HG03378 (cell line): Measurements from ENCODE around the gene FAM89B.

ENCODE experiments used
- ATAC-seq: cut with Tn5 transposase; IDR thresholded peaks from one replicate; pipeline ENCODE4 v1.9.1; 2021; ENCODE audit warnings: mild to moderate bottlenecking, moderate library complexity; ENCODE audit not compliant: unreplicated experiment

FAM89B gene

DNA sequence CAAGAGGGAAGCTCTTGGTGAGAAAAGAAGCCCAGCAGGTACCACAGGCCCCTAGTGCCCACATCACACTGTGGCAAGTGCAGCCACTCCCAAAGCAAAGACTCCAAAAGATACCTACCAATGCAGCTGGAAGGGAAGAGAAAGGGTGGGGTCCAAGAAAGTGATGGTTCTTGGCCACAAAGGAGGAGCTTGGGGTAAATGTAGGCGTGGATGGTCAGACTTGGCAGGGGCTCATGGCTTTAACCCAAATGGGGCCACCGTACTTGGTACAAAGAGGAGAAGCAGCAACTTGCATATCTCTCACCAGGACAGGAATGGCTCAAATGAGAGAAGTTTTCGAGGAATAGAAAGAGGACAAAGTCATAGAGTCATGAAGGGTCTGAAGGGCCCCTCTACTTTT is 36.9 kb downstream of the FAM89B start:
- ATAC-seq: no peak

DNA sequence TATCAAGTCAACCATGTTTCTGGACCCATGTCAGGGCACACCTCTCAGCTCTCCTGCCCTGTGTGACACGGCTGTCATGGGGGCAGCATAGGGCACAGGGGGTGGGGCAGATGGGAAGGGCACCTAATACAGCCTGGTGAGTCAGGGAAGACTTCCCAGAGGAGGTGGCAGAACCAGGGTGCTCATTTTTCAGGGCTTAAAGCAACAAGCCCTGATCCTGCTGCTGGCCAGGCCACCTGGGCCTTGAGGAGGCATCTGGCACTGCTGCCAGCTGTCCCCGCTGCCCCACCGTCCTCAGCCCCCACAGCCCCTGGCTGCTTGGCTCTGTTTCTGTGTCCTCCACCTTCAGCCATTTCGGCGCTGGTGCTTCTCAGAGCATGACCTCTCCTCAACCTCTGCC is 37.3 kb downstream of the FAM89B start:
- ATAC-seq: no peak

DNA sequence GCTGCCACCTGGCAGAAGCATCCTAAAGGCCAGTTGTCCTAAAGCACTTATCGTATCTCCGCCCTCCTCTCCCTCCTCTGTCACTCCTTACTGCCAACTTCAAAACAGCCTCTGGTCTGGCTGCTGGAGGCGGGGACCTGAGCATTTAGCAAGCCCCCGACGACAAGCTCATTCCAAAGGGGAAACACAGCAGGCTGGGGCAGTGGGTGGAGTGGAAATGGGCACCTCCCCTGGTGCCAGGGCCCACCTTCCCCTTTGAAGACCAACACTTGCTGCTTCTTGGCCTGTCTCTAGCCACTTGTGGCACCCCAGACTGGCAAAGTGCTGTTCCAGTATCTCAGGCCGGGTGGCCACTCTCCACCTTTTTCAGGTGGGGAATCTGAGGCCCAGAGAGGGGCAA is 38.1 kb downstream of the FAM89B start:
- ATAC-seq: no peak

DNA sequence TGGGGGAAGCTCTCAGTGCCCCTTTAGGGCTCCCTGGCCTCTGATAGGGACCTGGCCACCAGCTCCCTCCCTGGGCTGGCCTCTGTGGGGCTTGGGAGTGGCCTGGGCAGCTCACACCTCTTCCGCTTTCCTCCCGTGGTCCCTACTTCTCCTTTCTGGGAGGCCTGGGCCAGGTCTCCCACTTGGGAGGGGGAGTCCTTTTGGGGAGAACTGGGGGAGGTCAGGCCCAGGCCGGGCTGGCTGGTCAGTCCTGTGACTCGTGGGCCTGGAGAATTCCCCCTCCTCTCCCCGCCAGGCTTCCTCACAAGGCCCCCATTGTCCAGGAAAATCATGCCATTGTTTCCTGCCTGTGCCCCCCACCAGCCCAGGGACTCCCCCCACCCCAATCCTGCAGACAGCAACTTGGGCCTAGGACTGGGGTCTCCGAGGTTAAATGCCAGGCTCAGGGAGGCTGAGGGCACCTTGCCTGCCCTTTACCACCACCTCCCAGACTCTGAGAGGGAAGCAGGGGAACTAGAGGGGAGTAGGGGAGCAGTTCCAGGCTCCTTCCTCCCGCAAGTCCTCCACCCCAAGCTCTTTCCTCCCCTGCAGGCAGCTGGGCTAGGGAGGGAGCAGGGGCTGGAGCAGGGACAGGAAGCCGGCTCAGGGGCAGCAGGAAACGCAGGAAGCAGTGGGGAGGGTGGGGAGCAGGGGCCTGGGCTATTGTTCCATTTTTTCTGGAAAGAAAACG is 38.9 kb downstream of the FAM89B start:
- ATAC-seq: no peak

DNA sequence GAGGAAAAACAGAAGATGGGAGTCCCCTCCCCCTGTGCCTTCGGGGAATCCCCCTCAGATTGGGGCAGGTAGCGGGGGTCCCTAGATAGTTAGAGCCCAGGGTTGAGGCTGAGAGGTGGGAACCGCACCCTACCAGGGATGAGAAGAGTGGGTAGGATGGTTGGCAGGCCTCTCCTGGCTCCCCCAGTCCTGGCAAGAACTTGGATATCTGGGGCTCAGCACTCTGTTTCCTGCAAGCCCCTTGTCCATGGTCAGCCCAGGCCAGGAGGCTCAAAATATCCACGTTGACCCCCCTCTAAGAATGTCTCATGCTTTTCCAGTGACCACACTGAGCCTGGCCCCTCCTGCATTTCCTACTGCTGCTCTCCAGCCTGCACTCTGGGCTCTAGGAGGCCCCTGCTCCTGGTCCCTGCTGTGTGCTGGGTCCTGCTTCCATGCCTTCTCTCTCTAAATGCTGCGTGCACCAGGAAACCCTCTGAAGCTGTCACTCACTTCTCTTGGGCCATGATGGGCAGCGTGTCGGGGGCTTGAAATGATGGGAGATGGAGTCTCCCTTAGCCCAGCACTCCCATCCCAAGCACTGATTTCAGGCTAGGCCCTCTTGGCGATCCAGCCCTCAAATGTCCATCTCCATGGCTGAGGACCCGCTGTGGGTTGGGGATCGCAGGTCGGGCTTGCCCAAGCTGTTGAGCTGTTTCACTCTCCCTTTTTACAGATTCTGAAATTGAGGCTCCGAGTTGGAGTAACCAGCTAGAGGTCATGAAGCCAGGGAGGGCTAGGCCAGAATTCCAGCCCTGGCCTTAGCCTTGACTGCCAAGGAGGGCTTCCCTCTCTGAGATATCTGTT is 39.6 kb downstream of the FAM89B start:
- no peak for ATAC-seq

DNA sequence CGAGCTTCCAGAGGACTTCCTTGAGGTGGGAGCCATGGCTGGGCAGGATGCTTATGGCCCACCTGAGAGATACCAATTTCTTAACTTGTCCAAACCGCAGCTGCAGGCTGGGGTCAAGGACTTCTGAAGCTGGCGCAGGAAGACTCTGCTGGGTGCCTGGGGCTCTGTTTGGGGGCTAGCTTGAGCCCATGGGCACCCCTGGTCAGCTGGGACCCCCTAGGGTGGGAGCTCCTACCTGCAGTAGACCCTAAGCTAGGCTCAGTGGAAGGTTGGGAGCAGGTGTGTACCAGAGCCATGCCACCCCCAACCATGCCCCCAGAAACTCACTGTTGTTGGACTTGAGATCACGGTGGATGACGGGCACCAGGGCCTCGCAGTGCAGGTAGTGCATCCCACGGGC is 40.4 kb downstream of the FAM89B start:
- no peak for ATAC-seq

DNA sequence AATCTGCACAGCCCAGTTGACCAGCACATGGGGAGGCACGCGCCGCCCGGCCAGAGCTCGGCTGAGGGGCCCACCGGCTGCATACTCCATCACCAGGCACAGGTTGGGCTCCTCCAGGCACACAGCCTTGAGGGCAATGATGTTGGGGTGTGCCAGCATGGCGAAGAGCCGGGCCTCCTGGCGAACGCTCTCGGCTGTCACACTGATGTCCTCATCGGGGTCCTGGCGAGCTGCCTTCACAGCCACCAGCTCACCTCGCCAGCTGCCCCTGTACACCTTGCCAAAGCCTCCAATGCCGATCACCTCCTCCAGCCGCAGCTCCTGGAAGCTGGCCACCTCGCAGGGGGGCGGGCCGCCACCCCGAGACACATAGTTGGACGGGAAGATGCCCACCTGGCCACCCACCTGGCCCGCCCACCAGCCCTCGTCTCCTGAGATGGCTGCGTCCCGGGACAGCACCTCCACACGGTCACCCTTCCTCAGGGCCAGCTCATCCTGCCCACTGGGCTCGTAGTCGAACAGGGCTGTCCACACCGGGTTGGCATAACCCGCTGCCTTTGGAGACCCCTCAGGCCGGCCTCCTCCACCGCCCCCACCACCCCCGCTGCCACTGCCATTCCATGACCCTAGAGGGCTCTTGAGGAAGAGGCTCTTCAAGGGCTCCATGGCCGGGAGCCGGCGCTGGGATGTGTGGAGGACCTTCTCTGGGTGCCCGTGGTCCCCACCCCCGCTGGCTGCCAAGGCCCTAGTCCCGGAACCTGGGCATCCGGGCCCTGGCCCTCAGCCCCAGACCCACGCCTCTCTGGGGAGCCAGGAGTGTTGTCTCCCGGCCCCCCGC is 41.0 kb downstream of the FAM89B start:
- ATAC-seq: no peak

DNA sequence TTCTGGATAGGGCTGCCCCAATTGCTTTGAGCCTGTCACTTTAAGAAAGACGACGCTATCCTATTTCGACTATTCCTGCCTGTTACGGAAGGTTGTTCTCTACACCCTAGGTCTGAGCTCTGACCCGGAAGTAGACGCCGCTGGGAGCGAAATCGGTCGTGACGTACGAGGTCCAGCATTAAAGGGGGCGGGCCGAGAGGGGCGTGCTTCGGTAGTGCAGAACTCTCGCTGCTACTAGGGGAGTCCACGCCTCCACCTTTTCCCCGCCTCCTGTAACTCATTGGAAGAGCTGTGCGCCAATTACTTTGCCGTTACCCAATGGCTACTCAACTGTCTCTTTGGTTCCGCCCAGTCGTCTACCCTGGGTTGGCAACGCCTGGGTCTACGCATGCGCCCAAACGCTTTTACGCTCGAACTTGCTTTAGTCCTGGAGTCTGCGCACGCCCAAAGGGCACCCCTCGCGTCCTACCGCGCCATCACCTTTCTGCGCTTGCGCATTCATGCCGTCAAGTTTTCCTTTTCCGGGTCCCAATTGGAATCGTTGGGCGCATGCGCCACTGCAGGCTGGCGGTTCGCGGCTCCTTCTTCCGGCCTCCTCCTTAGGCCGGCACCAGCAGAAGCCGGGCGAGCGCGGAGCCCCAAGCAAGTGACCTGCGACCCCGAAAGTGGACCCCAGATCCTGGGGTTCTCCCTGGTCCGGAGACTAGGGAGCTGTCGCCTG is 43.1 kb downstream of the FAM89B start, which contains the start of gene PCNX3:
PCNX3 (plus strand) TSS at position 548 of the 721 bp plus-strand sequence. CDS start 536 bp downstream, outside the sequence.
- peak; percentile 76 for ATAC-seq

DNA sequence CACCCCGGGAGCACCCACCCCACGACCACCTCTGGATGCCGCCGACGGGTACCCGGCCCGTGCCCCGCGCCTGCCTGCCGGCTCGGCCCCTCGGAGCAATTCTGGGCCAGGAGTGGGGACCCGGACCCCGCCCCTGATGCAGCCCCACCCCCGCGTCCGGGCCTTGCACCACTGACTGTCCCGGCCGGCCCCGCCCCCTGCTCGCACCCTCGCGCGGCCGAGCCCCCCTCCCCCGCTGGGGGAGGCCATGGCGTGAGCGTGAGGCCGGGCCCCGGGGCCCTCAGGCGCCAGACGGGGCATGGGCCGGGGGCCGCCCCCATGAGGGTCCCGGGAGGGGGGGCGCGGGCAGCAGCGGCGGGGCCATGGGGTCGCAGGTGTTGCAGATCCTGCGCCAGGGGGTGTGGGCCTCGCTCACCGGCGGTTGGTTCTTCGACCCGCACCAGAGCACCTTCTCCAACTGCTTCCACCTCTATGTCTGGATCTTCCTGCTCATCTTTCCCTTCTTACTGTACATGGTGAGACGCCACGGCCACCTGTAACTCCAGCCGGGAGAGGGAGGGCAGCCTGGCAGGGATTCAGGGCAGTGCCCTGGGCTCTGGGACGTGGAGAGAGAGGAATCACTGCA is 43.7 kb downstream of the FAM89B start:
- no peak for ATAC-seq

DNA sequence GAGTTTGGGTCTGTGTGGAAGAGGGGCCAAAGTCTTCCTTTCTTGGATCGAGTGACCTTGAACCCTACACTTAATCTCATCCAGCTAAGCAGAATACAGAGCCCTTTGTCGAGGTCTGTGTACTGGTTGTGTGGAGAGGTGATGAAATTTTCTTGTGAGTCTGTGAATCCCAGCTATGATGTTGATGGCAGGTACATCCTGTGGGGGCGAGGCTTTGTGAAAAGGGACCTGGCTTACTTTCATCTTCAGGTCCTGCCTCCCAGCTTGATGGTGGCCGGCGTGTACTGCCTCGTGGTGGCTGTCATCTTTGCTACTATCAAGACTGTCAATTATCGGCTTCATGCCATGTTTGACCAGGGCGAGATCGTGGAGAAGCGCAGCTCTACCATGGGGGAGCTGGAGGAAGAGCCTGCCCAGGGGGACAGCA is 44.2 kb downstream of the FAM89B start:
- ATAC-seq: no peak

DNA sequence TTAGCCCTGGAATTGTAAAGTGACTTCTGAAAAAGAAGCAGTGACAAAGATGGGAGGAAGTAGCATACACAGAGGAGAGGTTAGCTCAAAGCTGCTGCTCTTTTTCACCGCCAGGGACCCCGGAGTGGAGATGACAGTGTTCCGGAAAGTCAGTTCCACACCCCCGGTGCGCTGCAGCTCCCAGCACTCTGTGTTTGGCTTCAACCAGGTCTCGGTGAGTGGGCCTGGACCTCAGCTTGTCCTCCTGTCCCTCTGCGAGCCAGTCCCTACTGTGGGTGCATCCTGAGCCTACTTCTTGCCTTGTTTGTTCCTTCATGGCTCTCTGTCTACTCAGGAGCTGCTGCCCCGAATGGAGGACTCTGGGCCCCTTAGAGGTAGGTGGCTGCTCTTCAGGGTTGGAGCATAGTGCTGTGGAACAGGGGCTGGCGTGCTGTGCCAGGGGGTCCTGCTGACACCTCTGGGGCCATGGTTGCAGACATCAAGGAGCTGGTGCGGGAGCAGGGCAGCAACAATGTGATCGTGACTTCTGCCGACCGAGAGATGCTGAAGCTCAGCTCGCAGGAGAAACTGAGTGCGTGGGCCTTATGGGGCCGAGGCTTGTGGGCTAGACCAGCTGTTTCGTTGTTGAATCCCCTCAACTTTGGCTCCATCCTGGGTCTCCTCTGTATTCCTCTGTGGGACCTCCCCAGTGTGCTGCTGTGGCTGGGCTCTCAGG is 45.0 kb downstream of the FAM89B start:
- ATAC-seq: no peak

DNA sequence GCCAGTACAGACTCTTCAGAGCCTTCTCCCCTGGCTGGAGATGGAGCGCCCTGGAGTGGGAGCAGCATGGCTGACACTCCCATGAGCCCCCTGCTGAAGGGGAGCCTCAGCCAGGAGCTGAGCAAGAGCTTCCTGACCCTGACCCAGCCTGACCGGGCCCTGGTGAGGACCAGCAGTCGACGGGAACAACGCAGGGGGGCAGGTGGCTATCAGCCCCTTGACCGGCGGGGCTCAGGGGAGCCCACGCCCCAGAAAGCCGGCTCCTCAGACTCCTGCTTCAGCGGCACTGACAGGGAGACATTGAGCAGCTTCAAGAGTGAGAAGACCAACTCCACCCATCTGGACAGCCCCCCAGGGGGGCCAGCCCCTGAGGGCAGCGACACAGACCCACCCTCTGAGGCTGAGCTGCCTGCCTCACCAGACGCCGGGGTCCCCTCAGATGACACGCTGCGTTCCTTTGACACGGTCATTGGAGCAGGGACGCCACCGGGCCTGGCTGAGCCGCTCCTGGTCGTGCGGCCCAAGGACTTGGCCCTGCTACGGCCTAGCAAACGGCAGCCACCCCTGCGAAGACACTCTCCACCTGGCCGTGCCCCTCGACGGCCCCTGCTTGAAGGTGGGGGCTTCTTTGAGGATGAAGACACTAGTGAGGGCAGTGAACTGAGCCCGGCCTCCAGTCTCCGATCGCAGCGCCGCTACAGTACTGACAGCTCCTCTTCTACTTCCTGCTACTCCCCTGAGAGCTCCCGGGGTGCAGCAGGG is 45.8 kb downstream of the FAM89B start:
- ATAC-seq: no peak

DNA sequence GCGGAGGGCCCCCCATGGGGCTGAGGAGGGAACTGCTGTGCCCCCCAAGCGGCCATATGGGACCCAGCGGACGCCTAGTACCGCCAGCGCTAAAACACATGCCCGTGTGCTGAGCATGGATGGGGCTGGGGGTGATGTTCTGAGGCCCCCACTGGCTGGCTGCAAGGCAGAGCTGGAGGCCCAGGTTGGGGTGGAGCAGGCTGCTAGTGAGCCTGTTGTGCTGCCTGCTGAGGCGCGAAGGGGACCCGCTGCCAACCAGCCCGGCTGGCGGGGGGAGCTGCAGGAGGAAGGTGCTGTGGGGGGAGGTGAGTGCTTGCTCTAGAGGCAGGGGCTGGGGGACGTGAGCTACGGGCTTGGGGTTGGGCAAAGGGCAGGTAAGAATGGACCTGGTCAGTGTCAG is 46.4 kb downstream of the FAM89B start:
- no peak for ATAC-seq

DNA sequence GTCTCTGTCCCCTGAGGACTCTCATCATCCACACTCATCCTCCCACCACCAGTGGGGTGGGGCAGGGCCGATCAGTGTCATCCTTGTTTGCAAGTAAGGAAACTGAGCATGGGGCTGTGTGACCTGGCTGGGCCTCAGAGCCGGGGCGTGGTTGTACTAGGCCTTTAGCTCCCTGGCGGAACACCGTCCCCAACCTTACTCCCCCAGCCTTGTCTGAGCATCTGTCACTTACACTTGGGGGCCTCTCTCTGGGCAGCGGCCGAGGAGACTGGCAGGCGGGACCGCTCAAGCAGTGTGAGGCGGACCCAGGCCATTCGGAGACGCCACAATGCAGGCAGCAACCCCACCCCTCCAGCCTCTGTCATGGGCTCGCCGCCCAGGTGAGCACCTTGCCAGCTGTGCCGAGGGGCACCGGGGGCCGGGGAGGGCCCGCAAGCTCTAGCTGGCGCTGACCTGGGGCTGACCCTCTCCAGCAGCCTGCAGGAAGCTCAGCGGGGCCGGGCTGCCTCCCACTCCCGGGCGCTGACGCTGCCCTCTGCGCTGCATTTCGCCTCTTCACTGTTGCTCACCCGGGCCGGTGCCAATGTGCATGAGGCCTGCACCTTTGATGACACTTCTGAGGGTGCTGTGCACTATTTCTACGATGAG is 47.1 kb downstream of the FAM89B start:
- no peak for ATAC-seq

DNA sequence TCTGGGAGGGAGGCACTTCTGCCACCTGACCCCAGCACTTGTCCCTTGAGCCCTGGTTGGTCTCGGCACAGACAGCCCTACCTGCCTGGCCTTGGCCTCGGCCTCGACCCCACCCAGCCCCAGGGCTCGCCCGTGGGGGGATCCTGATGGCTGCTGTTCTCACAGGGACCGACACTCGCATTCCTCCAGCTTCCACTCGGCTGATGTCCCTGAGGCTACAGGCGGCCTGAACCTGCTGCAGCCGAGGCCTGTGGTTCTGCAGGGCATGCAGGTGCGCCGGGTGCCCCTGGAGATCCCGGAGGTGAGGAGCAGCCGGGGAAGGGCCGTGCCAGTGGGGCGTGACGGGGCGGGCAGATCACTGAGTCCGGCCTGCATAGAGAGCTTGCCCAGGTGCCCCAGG is 48.3 kb downstream of the FAM89B start:
- no peak for ATAC-seq

DNA sequence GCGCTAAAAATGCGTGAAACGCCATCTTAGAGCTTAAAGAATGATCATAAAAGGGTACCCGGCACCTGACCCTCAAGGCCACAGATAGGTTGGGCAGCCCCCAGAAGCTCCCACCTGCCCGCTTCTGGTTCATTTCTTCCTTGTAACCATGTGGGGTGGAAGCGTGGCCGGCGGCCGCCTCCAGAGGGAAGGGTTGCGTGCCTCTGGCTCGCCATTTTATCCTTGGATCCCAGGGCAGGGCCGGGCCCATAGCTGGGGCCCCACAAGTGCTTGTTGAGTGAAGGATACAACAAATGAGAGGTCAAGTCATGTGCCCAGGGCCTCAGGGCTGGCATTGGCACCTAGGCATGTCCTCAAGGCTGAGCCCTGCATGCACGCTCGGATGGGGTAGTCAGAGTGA is 49.1 kb downstream of the FAM89B start:
- ATAC-seq: no peak

DNA sequence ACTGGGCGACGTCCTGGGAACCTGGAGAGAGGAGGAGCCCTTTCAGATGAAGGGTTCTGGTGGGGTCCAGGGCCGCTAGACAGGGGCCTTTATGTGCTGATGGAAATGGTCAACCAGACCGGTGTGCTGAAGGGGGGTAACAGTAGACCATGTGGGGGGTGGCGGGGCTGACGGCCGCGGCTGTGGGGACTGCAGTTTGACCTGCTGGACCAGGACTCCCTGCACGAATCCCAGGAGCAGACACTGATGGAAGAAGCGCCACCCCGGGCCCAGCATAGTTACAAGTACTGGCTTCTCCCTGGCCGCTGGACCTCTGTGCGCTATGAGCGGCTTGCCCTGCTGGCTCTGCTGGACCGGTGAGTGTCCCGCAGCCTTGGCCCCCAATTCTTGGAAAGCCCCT is 49.7 kb downstream of the FAM89B start:
- ATAC-seq: no peak

DNA sequence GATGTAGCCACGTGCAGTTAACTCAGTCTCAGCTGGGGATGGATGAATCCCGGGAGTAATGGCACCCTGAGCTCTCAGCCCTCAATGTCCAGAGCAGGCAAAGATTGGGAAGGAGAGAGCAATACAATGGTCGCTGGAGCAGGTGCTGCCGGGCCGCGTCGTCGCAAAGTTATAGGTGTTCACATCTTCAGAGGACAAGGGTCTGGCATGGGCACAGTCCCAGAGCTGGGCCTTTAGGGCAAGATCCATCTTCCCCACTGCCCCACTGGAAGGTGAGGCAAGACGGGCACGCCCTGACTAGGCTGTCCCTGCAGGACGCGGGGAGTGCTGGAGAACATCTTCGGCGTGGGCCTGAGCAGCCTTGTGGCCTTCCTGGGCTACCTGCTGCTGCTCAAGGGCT is 50.8 kb downstream of the FAM89B start:
- no peak for ATAC-seq
